OCI-LY1 (cell line): Measurements from ENCODE around the gene FGF22.

Source experiments
- H2AFZ ChIP-seq: fragments of 200-600 bp; sonication (generic), shearing (Covaris generic); 2 replicates; pipeline ENCODE4 v1.6.0; 2014; ENCODE audit warnings: antibody characterized with exemption, mild to moderate bottlenecking, low read length
- H3F3A ChIP-seq: fragments of 200-600 bp; sonication (generic), shearing (Covaris generic); 2 replicates; pipeline ENCODE4 v1.6.0; 2014; ENCODE audit warnings: mild to moderate bottlenecking, antibody characterized with exemption, low read length, moderate library complexity; ENCODE audit not compliant: insufficient read depth
- H3K27ac ChIP-seq: fragments of 200-600 bp; sonication (generic); 2 replicates; pipeline ENCODE4 v1.5.1; 2014; ENCODE audit warnings: low read length, mixed run types, mild to moderate bottlenecking, low read depth; ENCODE audit not compliant: poor library complexity, severe bottlenecking
- H3K27me3 ChIP-seq: fragments of 200-600 bp; sonication (generic); 2 replicates; pipeline ENCODE4 v1.6.0; 2014; ENCODE audit warnings: antibody characterized with exemption, mild to moderate bottlenecking, low read length, moderate library complexity; ENCODE audit not compliant: insufficient read depth
- H3K36me3 ChIP-seq: fragments of 200-600 bp; sonication (generic); 2 replicates; pipeline ENCODE4 v1.6.1; 2014; ENCODE audit warnings: mild to moderate bottlenecking, antibody characterized with exemption, low read length, moderate library complexity, mixed read lengths; ENCODE audit not compliant: insufficient read depth
- H3K4me1 ChIP-seq: fragments of 200-600 bp; sonication (generic); 2 replicates; pipeline ENCODE4 v1.5.1; 2014; ENCODE audit warnings: mild to moderate bottlenecking, low read length, moderate library complexity; ENCODE audit not compliant: insufficient read depth, severe bottlenecking
- H3K4me2 ChIP-seq: fragments of 200-600 bp; sonication (generic), shearing (Covaris generic); 2 replicates; pipeline ENCODE4 v1.6.1; 2014; ENCODE audit warnings: low read length
- H3K4me3 ChIP-seq: fragments of 200-600 bp; sonication (generic); 2 replicates; pipeline ENCODE4 v1.5.1; 2014; ENCODE audit warnings: low read length, low read depth, mild to moderate bottlenecking, mixed read lengths; ENCODE audit not compliant: poor library complexity, severe bottlenecking
- H3K79me2 ChIP-seq: fragments of 200-600 bp; shearing (Covaris generic); 2 replicates; pipeline ENCODE4 v1.6.1; 2016; ENCODE audit warnings: mixed run types, low read length, mixed read lengths; ENCODE audit not compliant: insufficient read depth
- H3K9ac ChIP-seq: fragments of 200-600 bp; sonication (generic), shearing (Covaris generic); 2 replicates; pipeline ENCODE4 v1.6.1; 2014; ENCODE audit warnings: mild to moderate bottlenecking, low read length, mixed read lengths
- H3K9me2 ChIP-seq: fragments of 200-600 bp; sonication (generic), shearing (Covaris generic); 2 replicates; pipeline ENCODE4 v1.6.1; 2014; ENCODE audit warnings: low read depth, mild to moderate bottlenecking, low read length, mixed read lengths
- H3K9me3 ChIP-seq: fragments of 200-600 bp; shearing (Covaris generic); 2 replicates; pipeline ENCODE4 v1.6.1; 2014; ENCODE audit warnings: low read length, mixed read lengths
- H4K20me1 ChIP-seq: fragments of 200-600 bp; sonication (generic), shearing (Covaris generic); 2 replicates; pipeline ENCODE4 v1.6.0; 2016; ENCODE audit warnings: mild to moderate bottlenecking, low read length; ENCODE audit not compliant: insufficient read depth
- CTCF ChIP-seq: fragments of 200-600 bp; sonication (generic), shearing (Covaris generic); IDR thresholded peaks from 2 replicates; pipeline ENCODE4 v1.5.1; 2017; ENCODE audit warnings: mild to moderate bottlenecking, antibody characterized with exemption, low read length, moderate library complexity, mixed read lengths
- EZH2 ChIP-seq: fragments of 200-600 bp; sonication (generic), shearing (Covaris generic); IDR thresholded peaks from 2 replicates; pipeline ENCODE4 v1.8.0; 2017; ENCODE audit warnings: borderline replicate concordance, mixed run types, mild to moderate bottlenecking, antibody characterized with exemption, low read length, moderate library complexity, mixed read lengths

The FGF22 gene

GRCh38 chr19:658059-658839, 18.6 kb downstream of the FGF22 start:
- H4K20me1 ChIP-seq, result no peaks in the 10 kb centered on the region

GRCh38 chr19:658916-659839, 19.5 kb downstream of the FGF22 start:
- H3F3A ChIP-seq, result no peaks in the 10 kb centered on the region
- no peaks in the 10 kb centered on the region for H4K20me1 ChIP-seq
- no peak overlapping the region for H2AFZ ChIP-seq
- peak overlapping the region; percentile 90 for H3K4me2 ChIP-seq
- H3K27ac ChIP-seq, result peak overlapping the region; percentile 83
- no peaks in the 10 kb centered on the region for H3K9me3 ChIP-seq
- H3K79me2 ChIP-seq, result peaks cover 84% of the 10 kb centered on the region
- TF ChIP-seq EZH2 (no peak), CTCF (no peak)
- H3K27me3 ChIP-seq, result no peaks in the 10 kb centered on the region
- peak overlapping the region; percentile 41; the same call in 1 of the 2 replicates for H3K9ac ChIP-seq
- no peaks in the 10 kb centered on the region for H3K9me2 ChIP-seq
- H3K4me1 ChIP-seq, result peaks cover 50% of the 10 kb centered on the region
- H3K36me3 ChIP-seq, result peaks cover 36% of the 10 kb centered on the region
- H3K4me3 ChIP-seq, result peak overlapping the region; percentile 98

More at GRCh38 chr19:658059-658839, 18.6 kb downstream of the FGF22 start:
- Histone ChIP-seq H3K9me2 (no peaks in the 10 kb centered on the region), H2AFZ (no peak overlapping the region), H3K79me2 (peaks cover 94% of the 10 kb centered on the region), H3K4me2 (peak overlapping the region; percentile 90), H3K4me1 (peaks cover 41% of the 10 kb centered on the region), H3K36me3 (peaks cover 45% of the 10 kb centered on the region), H3K4me3 (peak overlapping the region; percentile 98), H3K27me3 (no peaks in the 10 kb centered on the region), H3K9me3 (no peaks in the 10 kb centered on the region), H3K27ac (no peak overlapping the region), H3F3A (no peaks in the 10 kb centered on the region), H3K9ac (peak overlapping the region; percentile 41; the same call in 1 of the 2 replicates)
- no peak for TF ChIP-seq CTCF
- no peak for TF ChIP-seq EZH2

- peaks cover 69% of the 10 kb centered on the region for H3K79me2 ChIP-seq
- no peaks in the 10 kb centered on the region for H3K27me3 ChIP-seq
- H3K4me3 ChIP-seq, result peak overlapping the region; percentile 98
- H3F3A ChIP-seq, result no peaks in the 10 kb centered on the region
- H3K4me2 ChIP-seq, result peak overlapping the region; percentile 90
- H3K9ac ChIP-seq, result peak overlapping the region; percentile 95
- no peaks in the 10 kb centered on the region for H4K20me1 ChIP-seq
- no peak overlapping the region for H2AFZ ChIP-seq
- no peak for TF ChIP-seq EZH2
- TF ChIP-seq CTCF, result no peak
- H3K9me3 ChIP-seq, result no peaks in the 10 kb centered on the region
- peaks cover 61% of the 10 kb centered on the region for H3K4me1 ChIP-seq
- no peaks in the 10 kb centered on the region for H3K9me2 ChIP-seq
- H3K27ac ChIP-seq, result peak overlapping the region; percentile 83
- peaks cover 21% of the 10 kb centered on the region; the same call in 1 of the 2 replicates for H3K36me3 ChIP-seq
Observed at GRCh38 chr19:660793-661426, 21.2 kb downstream of the FGF22 start.
